GM21529 (cell line): ENCODE data around the gene KRT84.
"Not testable (repeated sequence)": the region's sequence is repeated elsewhere in the genome, so short reads cannot be mapped to it uniquely, and the experiment has no call there.

ENCODE experiments used
- ATAC-seq: cut with Tn5 transposase; IDR thresholded peaks from one replicate; pipeline ENCODE4 v1.9.1; 2021; ENCODE audit not compliant: unreplicated experiment

The KRT84 gene

DNA sequence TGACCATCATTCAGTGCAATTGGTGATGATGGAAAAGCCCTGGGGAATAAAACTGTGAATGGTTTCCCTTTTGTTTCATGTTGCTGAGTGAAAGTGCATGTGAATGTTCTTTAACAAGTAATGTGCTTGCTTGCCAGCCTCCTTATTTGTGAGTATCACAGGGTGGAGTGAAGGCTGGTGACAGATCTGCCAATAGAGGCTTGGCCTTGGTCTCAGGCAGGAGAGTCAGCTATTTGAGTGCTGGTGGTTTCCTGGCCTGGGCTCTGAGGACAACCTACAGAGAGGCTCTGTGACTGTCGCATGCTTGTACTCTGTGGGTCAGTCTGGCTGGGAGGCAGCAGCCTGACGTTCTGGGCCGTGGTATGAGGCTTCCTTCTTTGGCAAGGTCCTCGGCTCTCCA lies 38.9 kb downstream of the KRT84 start:
- ATAC-seq, result no peak

- ATAC-seq, result not testable (repeated sequence)
Measured at GRCh38 chr12:52345041-52345440, 40.4 kb downstream of the KRT84 start.

DNA sequence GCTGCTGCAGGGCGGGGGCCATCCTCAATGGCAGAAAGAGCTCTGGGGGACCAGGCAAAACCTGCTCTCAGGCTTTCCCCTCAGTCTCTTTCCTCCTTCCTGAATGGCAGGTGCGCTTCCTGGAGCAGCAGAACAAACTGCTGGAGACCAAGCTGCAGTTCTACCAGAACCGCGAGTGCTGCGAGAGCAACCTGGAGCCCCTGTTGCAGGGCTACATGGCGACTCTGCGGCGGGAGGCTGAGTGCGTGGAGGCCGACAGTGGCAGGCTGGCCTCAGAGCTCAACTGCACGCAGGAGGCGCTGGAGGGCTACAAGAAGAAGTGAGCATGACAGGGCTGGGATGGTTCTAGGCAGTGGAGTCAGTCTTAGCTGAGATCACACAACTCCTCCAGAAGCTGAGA lies 41.3 kb downstream of the KRT84 start:
- no peak for ATAC-seq

DNA sequence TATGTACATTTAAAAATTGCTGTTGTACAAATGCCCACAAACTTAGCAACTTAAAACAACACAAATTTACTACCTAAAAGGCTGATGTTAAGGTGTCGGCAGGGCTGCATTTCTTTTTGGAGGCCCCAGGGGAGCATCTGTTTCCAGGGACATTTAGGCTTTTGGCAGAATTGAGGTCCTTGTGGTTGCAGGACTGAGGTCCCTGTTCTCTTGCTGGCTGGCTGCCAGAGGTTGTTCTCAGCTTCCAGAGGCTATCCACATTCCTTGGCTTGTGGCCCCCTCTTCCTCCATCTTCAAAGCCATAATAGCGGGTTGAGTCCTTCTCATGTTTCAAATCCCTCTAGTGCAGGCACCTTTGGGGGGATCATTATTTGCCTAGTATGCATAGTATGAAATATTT lies 41.9 kb downstream of the KRT84 start:
- no peak for ATAC-seq

DNA sequence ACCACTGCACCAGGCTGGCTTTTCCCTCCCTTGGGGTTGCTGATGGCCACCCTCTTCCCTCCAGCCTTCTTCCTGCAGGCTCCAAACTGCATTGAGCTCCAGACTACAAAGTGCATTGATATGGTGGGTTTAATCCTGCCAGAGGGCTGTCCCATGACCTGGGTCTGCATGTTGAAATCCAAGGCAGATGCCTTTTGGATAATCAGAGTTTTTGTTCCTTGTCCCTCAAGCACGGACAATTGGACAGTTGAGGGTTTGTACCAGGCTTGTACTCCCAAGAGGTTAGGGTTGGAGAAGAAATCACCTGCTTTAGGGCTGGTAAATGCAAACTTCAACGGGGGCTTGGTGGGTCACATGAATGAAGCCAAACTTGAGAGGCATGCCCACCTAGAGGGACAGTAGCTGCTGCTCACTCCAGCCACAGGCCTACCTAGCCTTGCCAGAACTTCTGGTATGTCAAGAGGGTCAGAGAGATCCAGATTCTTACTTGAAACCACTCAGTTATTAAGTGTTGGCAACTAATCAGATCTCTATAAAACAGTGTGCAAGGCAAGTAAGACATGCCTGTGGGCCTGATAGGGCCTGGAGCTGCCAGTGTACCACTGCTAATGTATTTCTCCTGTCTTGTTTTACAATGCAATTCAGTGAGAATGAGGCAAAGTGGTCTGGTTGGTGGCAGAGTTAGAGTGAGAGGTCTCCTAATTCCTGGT lies 42.5 kb downstream of the KRT84 start:
- ATAC-seq, result no peak

DNA sequence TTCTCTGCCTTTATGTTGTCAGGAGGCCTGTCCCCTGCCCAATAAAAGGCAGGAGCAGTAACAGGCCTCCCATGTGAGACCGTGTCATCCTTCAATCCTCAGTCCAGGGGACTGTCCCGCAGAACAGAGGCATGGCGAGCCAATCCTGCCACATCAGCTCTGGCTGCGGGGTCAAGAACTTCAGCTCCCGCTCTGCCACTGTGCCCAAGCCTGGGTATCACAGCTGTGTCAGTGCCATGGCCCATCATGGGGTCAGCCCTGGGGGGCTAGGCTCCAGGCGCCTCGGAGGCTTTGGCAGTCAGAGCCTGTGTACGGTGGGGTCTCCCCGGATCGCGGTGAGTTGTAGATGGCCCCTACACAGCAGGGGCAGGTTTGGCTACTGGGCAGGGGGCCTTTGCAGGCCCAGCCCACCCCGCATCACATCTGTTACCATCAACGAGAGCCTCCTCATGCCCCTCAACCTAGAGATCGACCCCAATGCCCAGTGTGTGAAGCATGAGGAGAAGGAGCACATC lies 44.3 kb downstream of the KRT84 start:
- ATAC-seq, result no peak

- ATAC-seq, result no peak
Measured at GRCh38 chr12:52338241-52338960, 47.1 kb downstream of the KRT84 start.

DNA sequence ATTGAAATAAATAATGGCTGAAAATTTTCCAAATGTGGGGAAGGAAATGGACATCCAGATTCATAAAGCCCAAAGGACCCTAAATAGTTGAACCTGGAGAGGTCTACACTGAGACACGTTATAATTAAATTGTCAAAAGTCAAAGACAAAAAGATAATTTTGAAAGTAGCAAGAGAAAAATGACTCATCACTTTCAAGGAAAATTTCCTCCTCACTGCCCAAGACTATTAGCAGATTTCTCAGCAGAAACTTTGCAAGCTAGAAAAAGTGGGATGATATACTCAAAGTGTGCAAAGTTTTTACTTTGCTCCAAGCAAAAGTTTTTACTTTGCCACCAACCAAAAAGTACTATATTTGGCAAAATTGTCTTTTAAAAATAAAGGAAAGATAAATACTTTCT lies 48.4 kb downstream of the KRT84 start:
- no peak for ATAC-seq

- no peak for ATAC-seq
Measured at GRCh38 chr12:52336641-52337040, 48.8 kb downstream of the KRT84 start.

DNA sequence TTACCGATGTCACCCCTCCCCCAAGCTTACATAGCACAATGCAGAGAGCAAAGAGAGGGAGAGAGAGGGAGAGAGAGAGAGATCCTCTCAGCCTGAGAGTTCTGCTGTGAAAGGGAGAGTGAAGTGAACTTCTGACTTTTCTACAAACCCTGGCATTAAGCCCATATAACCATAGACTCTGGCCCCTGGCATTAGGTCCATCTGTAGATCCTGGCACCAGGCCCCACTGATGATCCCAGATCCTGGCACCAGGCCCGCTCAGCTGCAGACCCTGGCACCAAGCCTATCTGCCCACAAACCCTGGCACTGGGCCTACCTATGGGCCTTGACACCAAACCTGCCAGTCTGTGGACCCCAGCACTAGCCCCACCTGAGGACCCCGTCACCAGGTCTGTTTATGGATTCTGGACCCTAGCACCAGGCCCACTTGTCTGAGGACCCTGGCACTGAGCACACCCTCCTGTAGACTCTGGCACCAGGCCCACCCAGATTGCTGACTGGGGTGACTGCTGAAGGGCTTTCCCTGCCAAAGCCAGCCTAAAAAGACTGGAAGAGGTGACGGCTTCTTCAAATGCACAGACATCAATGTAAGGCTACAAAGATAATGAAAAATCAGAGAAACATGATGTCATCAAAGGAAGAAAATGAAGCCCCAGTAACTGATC lies 49.7 kb downstream of the KRT84 start:
- ATAC-seq, result no peak

DNA sequence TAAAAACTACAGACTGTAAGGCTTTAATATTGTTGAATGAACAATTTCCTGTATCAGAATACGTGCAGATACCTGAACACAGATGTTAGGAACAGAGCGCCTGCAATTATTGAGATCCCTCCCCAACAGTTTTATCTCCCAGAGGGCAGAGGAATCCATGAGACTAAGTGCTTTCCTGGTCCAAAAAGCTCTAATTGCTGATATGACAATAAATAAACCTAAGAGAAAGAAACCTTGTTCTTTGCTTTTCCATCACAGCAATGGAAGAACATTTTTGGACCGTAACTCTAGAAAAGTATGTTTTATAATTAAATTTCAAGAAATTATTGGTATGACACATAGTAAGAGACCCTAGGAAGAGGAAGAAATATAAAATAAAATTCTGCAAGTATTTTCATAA lies 51.3 kb downstream of the KRT84 start:
- ATAC-seq, result no peak

- no peak for ATAC-seq
Measured at GRCh38 chr12:52333321-52333720, 52.1 kb downstream of the KRT84 start.

- no peak for ATAC-seq
Measured at GRCh38 chr12:52332381-52332780, 53.1 kb downstream of the KRT84 start.

DNA sequence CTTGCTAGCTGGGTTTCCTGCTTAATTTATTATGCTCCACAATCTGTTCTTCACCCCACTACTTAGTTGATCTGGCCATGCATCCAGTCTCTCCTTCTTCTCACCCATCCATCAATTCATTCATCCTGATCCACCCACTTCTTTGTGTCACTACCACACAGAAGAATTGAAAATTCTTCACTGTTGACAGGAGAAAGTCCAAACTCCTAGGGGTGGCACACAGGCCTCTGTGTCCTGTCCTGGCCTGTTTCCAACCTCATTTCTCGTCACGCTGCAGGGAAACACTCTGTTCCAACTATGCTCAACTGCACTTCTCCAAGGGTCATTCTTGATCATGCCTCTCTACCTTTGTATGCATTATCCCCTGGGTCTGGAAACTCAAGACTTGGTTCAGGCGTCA lies 53.6 kb downstream of the KRT84 start:
- ATAC-seq, result no peak

- ATAC-seq, result no peak
Measured at GRCh38 chr12:52331039-52331438, 54.4 kb downstream of the KRT84 start.

DNA sequence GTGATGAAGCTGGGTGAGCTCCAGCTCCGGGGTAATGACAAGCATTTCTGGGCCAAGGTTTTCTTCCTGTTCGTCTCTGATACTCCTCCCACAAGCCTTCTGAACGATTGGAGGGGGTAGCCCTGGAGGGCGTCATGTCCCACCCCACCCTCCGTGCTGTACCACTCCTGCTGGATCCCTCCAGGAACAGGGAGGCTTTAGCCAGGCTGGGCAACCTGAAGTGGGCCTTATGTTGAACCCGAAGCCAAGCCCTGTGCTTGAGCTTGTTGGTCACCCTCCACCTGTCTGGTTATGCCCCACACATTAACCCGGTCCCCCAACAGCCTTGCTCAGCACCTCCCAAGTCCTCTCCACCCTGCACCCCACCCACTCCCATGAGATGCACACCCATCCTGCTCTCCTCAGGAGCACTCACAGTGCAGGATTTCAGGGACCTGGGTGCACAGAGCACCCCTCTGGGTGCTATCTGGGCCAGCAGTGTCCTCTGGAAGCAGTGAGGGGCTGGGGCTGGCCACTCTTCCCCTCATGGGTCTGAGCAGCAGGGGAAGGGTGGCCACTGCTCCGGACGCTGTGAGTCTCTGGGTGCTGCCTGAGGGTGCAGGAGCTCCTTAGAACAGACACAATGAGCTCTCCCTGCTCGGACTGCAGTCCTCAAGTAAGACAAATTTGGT lies 57.5 kb downstream of the KRT84 start:
- ATAC-seq, result no peak
